ENCODE measurements around the gene RAB3A. TPM values are rescaled to one million over a fixed set of nuclear protein-coding genes. Genes with fewer than 3 reads are reported as not detected.

Gene RAB3A
- polyA plus RNA-seq, 2 of the 4 experiments (the other 2 are of a cell fraction), result 0.39 to 1.0 TPM

DNA sequence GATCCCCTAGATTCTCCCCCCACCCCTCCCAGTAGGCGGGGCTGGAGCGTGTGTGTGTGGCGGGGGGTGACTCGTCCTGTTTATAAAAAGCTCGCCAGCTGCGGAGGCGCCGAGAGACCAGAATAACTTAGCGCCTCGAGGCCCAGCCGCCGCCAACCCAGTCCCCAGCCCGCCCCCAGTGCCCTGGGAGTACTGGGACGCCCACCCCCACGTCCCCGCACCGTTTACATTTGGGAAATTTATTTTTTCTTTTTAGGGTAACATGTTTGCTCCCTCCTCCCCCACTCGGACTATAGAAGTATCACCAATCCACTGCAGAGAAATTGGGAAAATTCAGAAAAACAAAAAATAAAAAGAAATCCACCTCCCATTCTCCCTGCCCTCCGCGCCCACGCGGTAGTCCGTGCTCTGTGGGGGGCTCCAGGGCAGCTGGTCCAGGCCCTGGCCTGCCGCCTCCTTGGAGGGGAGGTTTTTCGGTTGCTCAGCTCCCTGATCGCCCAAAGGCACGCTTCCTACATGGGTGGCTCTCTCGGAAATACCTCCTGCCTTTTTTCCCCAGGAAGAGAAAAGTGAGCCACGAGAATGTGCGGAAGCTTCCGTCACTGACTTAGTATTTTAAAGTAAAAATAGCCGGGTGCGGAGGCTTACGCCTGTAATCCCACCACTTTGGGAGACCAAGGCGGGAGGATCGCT lies 1.5 kb upstream of the RAB3A start:
- ATAC-seq, result peak; percentile 24 to 31; a peak in 2 of 6 replicates
- no peak for FAIRE-seq
- ChIA-PET CTCF (interaction anchor here (0.6 to 8.9 kb wide), 4 partner anchors 14 to 92 kb away, joined by 3 to 86 read pairs (median 6); a partner anchor contains a TSS), POLR2A (interaction anchor here (1.4 to 2.0 kb wide), 3 partner anchors 10 to 76 kb away, joined by 4 to 14 read pairs (median 6); partner anchors contain the start of gene JUND)
- Histone ChIP-seq H3K27ac (peak overlapping the region; percentile 78 to 87), H3K9me3 (no peaks in the 10 kb centered on the region), H3K4me3 (peak overlapping the region; percentile 57), H3K4me1 (peaks cover 10% of the 10 kb centered on the region; the same call in 2 of the 3 replicates), H3K4me2 (peak overlapping the region; percentile 95)
- WGBS (ENCODE audit: missing lambda C conversion rate), result 69% methylated on average over 23 of the region's 36 CpGs
- no peak for DNase-seq (ENCODE audit: low read depth in 1 of 2, low spot score in 1 of 2)
- no peak for TF ChIP-seq KDM1A (IDR thresholded peaks at IDR 0.05; ENCODE audit: low read depth)
- TF ChIP-seq ESRRA (IDR thresholded peaks at IDR 0.05; ENCODE audit: borderline replicate concordance, low read length), result no peak
- TF ChIP-seq, protein P1, sequence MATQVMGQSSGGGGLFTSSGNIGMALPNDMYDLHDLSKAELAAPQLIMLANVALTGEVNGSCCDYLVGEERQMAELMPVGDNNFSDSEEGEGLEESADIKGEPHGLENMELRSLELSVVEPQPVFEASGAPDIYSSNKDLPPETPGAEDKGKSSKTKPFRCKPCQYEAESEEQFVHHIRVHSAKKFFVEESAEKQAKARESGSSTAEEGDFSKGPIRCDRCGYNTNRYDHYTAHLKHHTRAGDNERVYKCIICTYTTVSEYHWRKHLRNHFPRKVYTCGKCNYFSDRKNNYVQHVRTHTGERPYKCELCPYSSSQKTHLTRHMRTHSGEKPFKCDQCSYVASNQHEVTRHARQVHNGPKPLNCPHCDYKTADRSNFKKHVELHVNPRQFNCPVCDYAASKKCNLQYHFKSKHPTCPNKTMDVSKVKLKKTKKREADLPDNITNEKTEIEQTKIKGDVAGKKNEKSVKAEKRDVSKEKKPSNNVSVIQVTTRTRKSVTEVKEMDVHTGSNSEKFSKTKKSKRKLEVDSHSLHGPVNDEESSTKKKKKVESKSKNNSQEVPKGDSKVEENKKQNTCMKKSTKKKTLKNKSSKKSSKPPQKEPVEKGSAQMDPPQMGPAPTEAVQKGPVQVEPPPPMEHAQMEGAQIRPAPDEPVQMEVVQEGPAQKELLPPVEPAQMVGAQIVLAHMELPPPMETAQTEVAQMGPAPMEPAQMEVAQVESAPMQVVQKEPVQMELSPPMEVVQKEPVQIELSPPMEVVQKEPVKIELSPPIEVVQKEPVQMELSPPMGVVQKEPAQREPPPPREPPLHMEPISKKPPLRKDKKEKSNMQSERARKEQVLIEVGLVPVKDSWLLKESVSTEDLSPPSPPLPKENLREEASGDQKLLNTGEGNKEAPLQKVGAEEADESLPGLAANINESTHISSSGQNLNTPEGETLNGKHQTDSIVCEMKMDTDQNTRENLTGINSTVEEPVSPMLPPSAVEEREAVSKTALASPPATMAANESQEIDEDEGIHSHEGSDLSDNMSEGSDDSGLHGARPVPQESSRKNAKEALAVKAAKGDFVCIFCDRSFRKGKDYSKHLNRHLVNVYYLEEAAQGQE (IDR thresholded peaks at IDR 0.05), result no peak
- no peak for TF ChIP-seq POLR2AphosphoS2 (conservative IDR thresholded peaks at IDR 0.05; ENCODE audit: low read length)
- TF ChIP-seq KDM5A (IDR thresholded peaks at IDR 0.05), result no peak
- TF ChIP-seq, protein P2, sequence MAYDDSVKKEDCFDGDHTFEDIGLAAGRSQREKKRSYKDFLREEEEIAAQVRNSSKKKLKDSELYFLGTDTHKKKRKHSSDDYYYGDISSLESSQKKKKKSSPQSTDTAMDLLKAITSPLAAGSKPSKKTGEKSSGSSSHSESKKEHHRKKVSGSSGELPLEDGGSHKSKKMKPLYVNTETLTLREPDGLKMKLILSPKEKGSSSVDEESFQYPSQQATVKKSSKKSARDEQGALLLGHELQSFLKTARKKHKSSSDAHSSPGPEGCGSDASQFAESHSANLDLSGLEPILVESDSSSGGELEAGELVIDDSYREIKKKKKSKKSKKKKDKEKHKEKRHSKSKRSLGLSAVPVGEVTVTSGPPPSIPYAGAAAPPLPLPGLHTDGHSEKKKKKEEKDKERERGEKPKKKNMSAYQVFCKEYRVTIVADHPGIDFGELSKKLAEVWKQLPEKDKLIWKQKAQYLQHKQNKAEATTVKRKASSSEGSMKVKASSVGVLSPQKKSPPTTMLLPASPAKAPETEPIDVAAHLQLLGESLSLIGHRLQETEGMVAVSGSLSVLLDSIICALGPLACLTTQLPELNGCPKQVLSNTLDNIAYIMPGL (CRISPR knock-in tag; IDR thresholded peaks at IDR 0.05; ENCODE audit: borderline replicate concordance), result no peak
- TF ChIP-seq, protein P3, sequence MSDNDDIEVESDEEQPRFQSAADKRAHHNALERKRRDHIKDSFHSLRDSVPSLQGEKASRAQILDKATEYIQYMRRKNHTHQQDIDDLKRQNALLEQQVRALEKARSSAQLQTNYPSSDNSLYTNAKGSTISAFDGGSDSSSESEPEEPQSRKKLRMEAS (IDR thresholded peaks at IDR 0.05), result no peak
- no peak for TF ChIP-seq EHF (CRISPR knock-in tag; IDR thresholded peaks at IDR 0.05)
- TF ChIP-seq, protein P4, sequence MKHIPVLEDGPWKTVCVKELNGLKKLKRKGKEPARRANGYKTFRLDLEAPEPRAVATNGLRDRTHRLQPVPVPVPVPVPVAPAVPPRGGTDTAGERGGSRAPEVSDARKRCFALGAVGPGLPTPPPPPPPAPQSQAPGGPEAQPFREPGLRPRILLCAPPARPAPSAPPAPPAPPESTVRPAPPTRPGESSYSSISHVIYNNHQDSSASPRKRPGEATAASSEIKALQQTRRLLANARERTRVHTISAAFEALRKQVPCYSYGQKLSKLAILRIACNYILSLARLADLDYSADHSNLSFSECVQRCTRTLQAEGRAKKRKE (CRISPR knock-in tag; IDR thresholded peaks at IDR 0.05; ENCODE audit: low read depth), result no peak
- TF ChIP-seq HOXB5 (CRISPR knock-in tag; IDR thresholded peaks at IDR 0.05), result no peak
- TF ChIP-seq RARB (CRISPR knock-in tag; IDR thresholded peaks at IDR 0.05), result no peak

DNA sequence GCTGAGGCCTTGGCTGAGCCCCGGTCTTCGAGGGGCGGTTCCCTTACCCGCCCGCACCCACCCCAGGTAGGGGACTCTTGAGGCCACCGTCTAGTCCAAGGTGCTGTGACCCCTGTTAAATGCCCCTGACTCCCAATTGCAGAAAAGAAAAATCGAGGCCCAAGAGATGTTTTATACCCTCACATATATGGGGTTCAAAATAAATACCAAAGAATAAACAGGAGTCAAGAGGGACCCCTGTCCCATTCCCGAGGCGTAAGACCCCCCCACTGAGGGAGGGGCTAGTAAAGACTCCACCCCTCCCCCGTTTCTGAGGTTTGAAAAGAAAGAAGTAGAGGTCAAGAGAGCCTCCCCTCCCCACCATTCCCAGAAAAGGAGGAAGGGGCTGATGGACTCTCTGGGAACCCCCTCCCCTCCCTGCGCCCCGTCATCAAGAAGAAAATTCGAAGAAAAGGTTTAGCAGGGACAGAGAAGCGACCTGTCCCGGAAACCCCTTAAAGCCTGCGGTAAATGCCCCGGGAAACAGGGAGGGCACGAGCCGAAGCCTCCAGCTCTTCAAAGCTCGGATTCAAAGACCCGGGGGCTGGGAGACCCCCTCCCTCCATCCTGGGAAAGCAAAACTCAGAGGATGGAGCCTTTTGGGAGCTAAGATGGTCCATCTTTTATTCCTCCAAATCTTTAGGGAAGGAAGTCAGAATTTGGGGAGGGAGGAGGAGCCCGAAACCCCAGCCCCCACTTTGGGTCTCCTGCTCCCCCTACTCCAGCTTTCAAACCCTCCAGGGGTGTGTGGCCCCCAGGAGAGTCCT lies 755 bp upstream of the RAB3A start:
- CTCF ChIA-PET, result interaction anchor here (0.6 to 8.9 kb wide), 6 partner anchors 13 to 98 kb away, joined by 3 to 86 read pairs (median 4); a partner anchor contains a TSS
- ATAC-seq, result peak; percentile 35 to 47
- peaks cover 10% of the 10 kb centered on the region; the same call in 2 of the 3 replicates for H3K4me1 ChIP-seq
- POLR2A ChIA-PET, result interaction anchor here (1.0 to 2.0 kb wide), 6 partner anchors 10 to 181 kb away, joined by 3 to 14 read pairs (median 5); partner anchors contain the start of genes GDF15, JUND and MPV17L2
- 0 out of 2 replicates have a peak, but pooled peaks have one; percentile 42 for TF ChIP-seq PHF8 (IDR thresholded peaks at IDR 0.05; ENCODE audit: borderline replicate concordance, low read depth)
- no peak for TF ChIP-seq CBX2 (IDR thresholded peaks at IDR 0.05; ENCODE audit: borderline replicate concordance, low read depth)
- FAIRE-seq, result no peak
- WGBS (ENCODE audit: missing lambda C conversion rate), result 2% methylated on average over 17 of the region's 22 CpGs
- no peak for DNase-seq (ENCODE audit: low read depth in 1 of 2, low spot score in 1 of 2)
- peak overlapping the region; percentile 57 for H3K4me3 ChIP-seq
- peak overlapping the region; percentile 95 for H3K4me2 ChIP-seq
- peak overlapping the region; percentile 78 to 87 for H3K27ac ChIP-seq
- no peaks in the 10 kb centered on the region for H3K9me3 ChIP-seq

Measured in A549 (cell line).